Kidney (tissue), 11 donors: Measurements from ENCODE around the gene CNTNAP3B. TPM values are rescaled to one million over a fixed set of nuclear protein-coding genes. Genes with fewer than 3 reads are reported as not detected.
"Not testable (repeated sequence)": the region's sequence is repeated elsewhere in the genome, so short reads cannot be mapped to it uniquely, and the experiment has no call there.

ENCODE experiments used
- DNase-seq, 5 donors: peaks; one replicate each; pipeline ENCODE4 v3.0.0-alpha.2; 2013 to 2020
- FAIRE-seq: peaks from 2 replicates; lab custom pipeline; 2012; peaks lifted over from hg19 to GRCh38; lab: Jason Lieb, UNC
- H3K27ac ChIP-seq, 2 donors: one replicate each; pipeline ENCODE4 v1.7.0; 2013; ENCODE audit warnings: low read depth in 2 of 2, low read length in 2 of 2, inconsistent platforms in 1 of 2
- H3K27me3 ChIP-seq: one replicate; pipeline ENCODE4 v1.7.1; 2013; ENCODE audit warnings: low read length, inconsistent platforms; ENCODE audit not compliant: control insufficient read depth, insufficient read depth
- H3K36me3 ChIP-seq, 3 donors: one replicate each; pipeline versions ENCODE4 v1.7.0 to v1.7.1; 2013; ENCODE audit warnings: low read length in 3 of 3, control low read depth in 1 of 3, inconsistent platforms in 1 of 3; ENCODE audit not compliant: insufficient read depth in 3 of 3, control insufficient read depth in 2 of 3
- H3K4me1 ChIP-seq, 3 donors: one replicate each; pipeline versions ENCODE4 v1.7.0 to v1.7.1; 2013; ENCODE audit warnings: low read length in 3 of 3, inconsistent platforms in 1 of 3, low read depth in 1 of 3; ENCODE audit not compliant: control insufficient read depth in 2 of 3, insufficient read depth in 2 of 3
- H3K4me3 ChIP-seq, 3 donors: one replicate each; pipeline versions ENCODE4 v1.7.0 to v1.8.1; 2013; ENCODE audit warnings: low read length in 3 of 3, control low read depth in 1 of 3, inconsistent platforms in 1 of 3
- H3K9ac ChIP-seq, 3 donors: one replicate each; pipeline versions ENCODE4 v1.7.0 to v1.7.1; 2013; ENCODE audit warnings: low read length in 3 of 3, control low read depth in 1 of 3, inconsistent platforms in 1 of 3
- H3K9me3 ChIP-seq, 3 donors: one replicate each; pipeline versions ENCODE4 v1.7.0 to v1.7.1; 2013; ENCODE audit warnings: low read length in 3 of 3, control low read depth in 1 of 3, inconsistent platforms in 1 of 3; ENCODE audit not compliant: control insufficient read depth in 2 of 3, insufficient read depth in 1 of 3
- intact Hi-C: fragments of 100-400 bp; cut with DNase I; formaldehyde crosslinking; loops from one replicate; pipeline ENCODE4 v1.11.1; 2022
- polyA plus RNA-seq: library from polyadenylated mRNA; stranded (reverse); fragments of 350-450 nt; fragmentation: Illumina TruSeq; extraction: RNeasy Lipid Tissue Mini Kit (QIAGEN cat#74804); gene quantifications from one replicate; pipeline ENCODE4 v1.2.3, GENCODE V29; 2014; ENCODE audit warnings: low read depth, low replicate concordance; ENCODE audit not compliant: insufficient read depth
- total RNA-seq: library from RNA; stranded (reverse); fragmentation: NEBNext Ultra II Directional; extraction: Animal tissue kit (Norgen Biotek cat#: 25700); gene quantifications from one replicate; pipeline ENCODE4 v1.2.1, GENCODE V29; 2021
- donor health status: control.
- donor health status: control.
- donor health status: DM: yes; HTN: yes; CAD: no.
- donor health status: Normal renal cell carcinoma (clear cell type).

Gene CNTNAP3B
- total and polyA plus RNA-seq, 2 donors from 2014 or later, result 13.9 to 26.3 TPM

DNA sequence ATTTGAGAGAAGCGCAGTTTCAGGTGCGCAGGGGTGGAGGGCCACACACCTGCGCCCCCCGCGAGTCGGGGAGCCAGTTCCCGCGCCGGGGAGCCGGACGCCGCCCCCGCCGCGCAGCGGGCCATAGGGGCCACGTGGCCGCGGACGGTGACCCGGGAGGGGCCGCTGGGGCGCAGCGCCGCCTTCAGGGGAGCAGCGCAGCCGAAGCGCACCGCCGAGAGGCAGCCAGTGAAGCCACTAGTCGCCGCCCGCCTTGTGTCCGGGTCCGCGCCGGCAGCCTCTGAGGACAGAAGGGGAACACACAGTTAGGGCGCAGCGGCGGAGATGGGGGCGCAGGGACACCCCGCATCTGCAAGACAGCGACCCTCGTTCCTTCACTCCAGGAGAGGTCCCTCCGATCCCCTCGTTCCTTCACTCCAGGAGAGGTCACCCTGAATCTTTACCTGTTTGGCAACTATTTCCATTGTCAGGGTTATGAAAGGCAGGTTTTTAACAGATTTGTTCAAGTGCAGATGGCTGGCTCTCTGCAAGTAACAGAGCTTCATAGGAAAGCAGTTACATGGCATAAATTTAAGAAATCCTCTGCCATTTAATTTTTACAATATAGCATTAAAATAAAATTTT lies 230.4 kb downstream of the CNTNAP3B start:
- H3K9ac ChIP-seq, DNase-seq, intact Hi-C loops, FAIRE-seq, H3K4me3 ChIP-seq, H3K4me1 ChIP-seq, H3K36me3 ChIP-seq, H3K27me3 ChIP-seq, H3K9me3 ChIP-seq, H3K27ac ChIP-seq: not testable (repeated sequence)

DNA sequence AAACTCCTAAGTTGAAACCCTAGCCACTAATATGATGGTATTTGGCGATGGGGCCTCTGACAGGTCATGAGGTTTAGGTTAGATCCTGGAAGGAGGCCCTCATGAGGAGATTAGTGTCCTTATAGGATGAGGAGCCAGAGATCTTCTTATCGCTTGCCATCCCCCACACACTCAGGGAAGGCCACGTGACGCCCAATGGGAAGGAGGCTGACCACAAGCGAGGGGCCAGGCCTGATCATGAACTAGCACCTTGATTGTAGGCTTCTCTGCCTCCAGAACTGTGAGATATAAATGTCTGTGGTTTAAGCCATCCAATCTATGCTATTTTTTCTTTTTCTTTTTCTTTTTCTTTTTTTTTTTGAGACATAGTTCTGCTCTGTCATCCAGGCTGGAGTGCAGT lies 254.7 kb downstream of the CNTNAP3B start:
- H3K4me1 ChIP-seq, intact Hi-C loops, H3K9ac ChIP-seq, H3K4me3 ChIP-seq, H3K27me3 ChIP-seq, DNase-seq, FAIRE-seq, H3K27ac ChIP-seq, H3K36me3 ChIP-seq, H3K9me3 ChIP-seq: not testable (repeated sequence)

DNA sequence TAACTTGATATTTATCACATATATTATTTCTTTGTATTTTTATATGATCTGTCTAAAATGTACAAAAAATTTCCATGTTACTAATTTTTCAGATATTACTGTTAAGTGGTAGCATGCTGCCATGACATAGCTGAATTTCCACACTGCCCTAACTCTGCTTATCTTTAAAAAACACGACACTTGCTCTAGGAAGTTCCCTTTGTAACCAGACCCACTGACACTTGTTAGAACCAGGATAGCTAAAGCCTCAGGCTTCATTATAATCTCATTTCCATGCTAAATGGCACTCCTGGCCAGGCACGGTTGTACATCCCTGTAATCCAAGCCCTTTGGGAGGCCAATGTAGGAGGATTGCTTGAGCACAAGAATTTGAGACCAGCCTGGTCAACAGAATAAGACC lies 273.8 kb downstream of the CNTNAP3B start:
- H3K4me3 ChIP-seq, H3K27me3 ChIP-seq, H3K9me3 ChIP-seq, H3K27ac ChIP-seq, H3K4me1 ChIP-seq, DNase-seq, FAIRE-seq, H3K9ac ChIP-seq, H3K36me3 ChIP-seq, intact Hi-C loops: not testable (repeated sequence)

DNA sequence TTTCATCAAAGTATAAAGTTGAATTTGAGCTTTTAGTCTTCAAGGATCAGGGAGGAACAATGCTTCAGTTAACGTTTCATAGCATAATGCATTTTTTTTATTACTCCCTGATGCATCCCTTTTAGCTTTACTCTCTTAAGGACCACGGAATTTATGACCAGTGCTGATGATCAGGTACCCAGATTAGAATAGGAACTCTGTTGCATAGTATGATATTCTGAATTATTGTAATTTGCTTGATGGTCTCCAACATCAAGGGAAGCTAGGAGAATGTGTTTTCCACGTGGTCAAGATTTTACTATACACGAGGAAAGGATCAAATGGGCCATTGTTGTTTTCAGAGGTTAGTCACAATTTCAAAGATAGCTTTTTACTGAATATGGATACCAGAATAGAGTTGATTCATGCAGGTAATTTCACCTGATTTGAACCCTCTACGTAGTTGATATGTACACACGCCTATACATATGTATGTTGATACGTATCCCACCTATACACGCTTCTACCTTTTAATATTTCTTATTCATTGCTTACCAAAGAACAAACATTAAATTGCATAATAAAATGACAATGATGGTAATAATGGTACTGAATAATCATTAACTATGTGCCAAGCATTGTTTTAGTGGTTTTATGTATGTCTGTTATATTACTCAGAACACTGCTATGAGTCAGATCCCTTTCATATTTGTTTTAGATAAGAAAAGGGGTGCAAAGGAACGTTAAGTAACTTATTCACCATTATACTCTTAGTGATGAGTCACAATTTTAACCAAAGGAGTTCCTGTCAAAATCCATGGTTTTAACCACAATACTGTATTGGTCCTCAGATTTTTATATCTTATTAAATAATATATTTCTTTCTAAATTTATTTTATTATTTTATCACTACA lies 277.1 kb downstream of the CNTNAP3B start:
- H3K27ac ChIP-seq, H3K4me1 ChIP-seq, intact Hi-C loops, FAIRE-seq, DNase-seq, H3K27me3 ChIP-seq, H3K9ac ChIP-seq, H3K9me3 ChIP-seq, H3K4me3 ChIP-seq, H3K36me3 ChIP-seq: not testable (repeated sequence)

- H3K9me3 ChIP-seq, H3K4me1 ChIP-seq, H3K4me3 ChIP-seq, H3K27ac ChIP-seq, H3K36me3 ChIP-seq, DNase-seq, FAIRE-seq, intact Hi-C loops, H3K9ac ChIP-seq, H3K27me3 ChIP-seq: not testable (repeated sequence)
These were observed 281.4 kb downstream of the CNTNAP3B start for GRCh38 chr9:41847829-41848228.

Other genes with a start within 250 kb of the CNTNAP3B start
- not detected for gene SPATA31A6, start 54.2 kb upstream of the CNTNAP3B start, total RNA-seq
- gene SPATA31A6, start 54.2 kb upstream of the CNTNAP3B start, polyA plus RNA-seq, result not detected